ENCODE measurements around the gene DCAF5. TPM values are rescaled to one million over a fixed set of nuclear protein-coding genes. Genes with fewer than 3 reads are reported as not detected.

DCAF5 gene
- total and polyA plus RNA-seq, 2 donors (not counting 1 experiment from before 2014, with no cell fraction given): 62.2 to 65.5 TPM

DNA sequence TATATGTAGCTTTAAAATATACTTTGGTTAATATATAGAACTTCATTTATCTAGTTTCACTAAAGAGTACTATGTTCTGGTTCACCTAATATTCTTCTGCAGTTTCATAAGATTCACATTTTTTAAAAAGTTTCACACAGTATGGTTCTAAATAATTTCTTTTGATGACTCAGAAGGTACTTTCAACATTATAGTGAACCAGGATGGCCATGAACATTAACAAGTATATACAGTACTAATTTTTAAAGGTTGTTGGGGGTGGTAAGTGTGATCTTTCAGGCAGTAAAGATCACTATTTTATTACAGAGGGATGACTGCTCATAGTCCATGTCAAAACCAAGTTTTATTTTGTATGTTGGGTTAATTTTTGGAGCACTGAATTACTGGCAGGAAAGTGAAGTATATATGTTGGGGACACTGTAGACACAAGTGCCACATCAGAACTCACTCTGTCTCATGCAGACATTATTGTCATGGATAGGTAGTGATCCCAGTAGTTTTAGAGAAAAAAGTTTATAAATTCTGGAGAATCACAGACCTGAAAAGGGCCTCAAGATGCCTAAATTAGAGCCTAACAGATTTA, 60.0 kb downstream of the DCAF5 start:
- Mint-ChIP-seq H3K4me1 (no peaks in the 10 kb centered on the region), H3K9me3 (ENCODE audit: insufficient read depth) (no peaks in the 10 kb centered on the region), H3K27me3 (no peaks in the 10 kb centered on the region), H3K4me3 (no peak overlapping the region), H3K27ac (no peak overlapping the region)
- no peak overlapping the region for H3K9ac ChIP-seq (ENCODE audit: low read length)
- intact Hi-C loops (cut with micrococcal nuclease): loop anchor here (5.0 kb wide), 1 partner anchor 1256 kb away; no protein-coding TSS in a partner anchor
- H3K4me3 ChIP-seq (ENCODE audit: control extremely low read depth in 1 of 5, extremely low read depth in 1 of 5, insufficient read depth in 1 of 5, low read depth in 2 of 5, low read length in 4 of 5): no peak overlapping the region
- no peaks in the 10 kb centered on the region for H3K79me2 ChIP-seq (ENCODE audit: control insufficient read depth, insufficient read depth, low read length)
- no peaks in the 10 kb centered on the region for H3K9me3 ChIP-seq (ENCODE audit: control extremely low read depth in 1 of 3, control insufficient read depth in 2 of 3, insufficient read depth in 1 of 3, low read length in 2 of 3)
- no peaks in the 10 kb centered on the region for H3K27me3 ChIP-seq (replicated peaks in 1 of 4; ENCODE audit: control extremely low read depth in 1 of 4, control insufficient read depth in 3 of 4, insufficient read depth in 4 of 4, low read length in 3 of 4)
- no peak for DNase-seq
- ChIA-PET POLR2A (no interaction called here), CTCF (no interaction called here)
- H3K4me1 ChIP-seq (ENCODE audit: control insufficient read depth in 2 of 2, insufficient read depth in 2 of 2, low read length in 2 of 2): no peaks in the 10 kb centered on the region
- H2AFZ ChIP-seq (ENCODE audit: insufficient read depth, low read depth, low read length, poor library complexity, severe bottlenecking): no peak overlapping the region
- H3K27ac ChIP-seq (ENCODE audit: low read length in 2 of 2): no peak overlapping the region
- no peaks in the 10 kb centered on the region for H4K20me1 ChIP-seq (ENCODE audit: control insufficient read depth, insufficient read depth, low read length, poor library complexity, severe bottlenecking)
- TF ChIP-seq, protein P1, sequence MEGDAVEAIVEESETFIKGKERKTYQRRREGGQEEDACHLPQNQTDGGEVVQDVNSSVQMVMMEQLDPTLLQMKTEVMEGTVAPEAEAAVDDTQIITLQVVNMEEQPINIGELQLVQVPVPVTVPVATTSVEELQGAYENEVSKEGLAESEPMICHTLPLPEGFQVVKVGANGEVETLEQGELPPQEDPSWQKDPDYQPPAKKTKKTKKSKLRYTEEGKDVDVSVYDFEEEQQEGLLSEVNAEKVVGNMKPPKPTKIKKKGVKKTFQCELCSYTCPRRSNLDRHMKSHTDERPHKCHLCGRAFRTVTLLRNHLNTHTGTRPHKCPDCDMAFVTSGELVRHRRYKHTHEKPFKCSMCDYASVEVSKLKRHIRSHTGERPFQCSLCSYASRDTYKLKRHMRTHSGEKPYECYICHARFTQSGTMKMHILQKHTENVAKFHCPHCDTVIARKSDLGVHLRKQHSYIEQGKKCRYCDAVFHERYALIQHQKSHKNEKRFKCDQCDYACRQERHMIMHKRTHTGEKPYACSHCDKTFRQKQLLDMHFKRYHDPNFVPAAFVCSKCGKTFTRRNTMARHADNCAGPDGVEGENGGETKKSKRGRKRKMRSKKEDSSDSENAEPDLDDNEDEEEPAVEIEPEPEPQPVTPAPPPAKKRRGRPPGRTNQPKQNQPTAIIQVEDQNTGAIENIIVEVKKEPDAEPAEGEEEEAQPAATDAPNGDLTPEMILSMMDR (IDR thresholded peaks at IDR 0.05): no peak
- TF ChIP-seq EZH2 (IDR thresholded peaks at IDR 0.05; ENCODE audit: borderline replicate concordance, insufficient read depth, low read depth, low read length, poor library complexity, severe bottlenecking): no peak
- ATAC-seq (ENCODE audit: low read depth): no peak
- H3K4me2 ChIP-seq (replicated peaks; ENCODE audit: low read depth, low read length, poor library complexity, severe bottlenecking): no peak overlapping the region
- peaks cover 0 to 44% of the 10 kb centered on the region in 2 experiments for H3K36me3 ChIP-seq (replicated peaks in 1 of 2; ENCODE audit: control extremely low read depth in 1 of 2, control insufficient read depth in 1 of 2, extremely low read depth in 1 of 2, insufficient read depth in 2 of 2, low read length in 1 of 2)

DNA sequence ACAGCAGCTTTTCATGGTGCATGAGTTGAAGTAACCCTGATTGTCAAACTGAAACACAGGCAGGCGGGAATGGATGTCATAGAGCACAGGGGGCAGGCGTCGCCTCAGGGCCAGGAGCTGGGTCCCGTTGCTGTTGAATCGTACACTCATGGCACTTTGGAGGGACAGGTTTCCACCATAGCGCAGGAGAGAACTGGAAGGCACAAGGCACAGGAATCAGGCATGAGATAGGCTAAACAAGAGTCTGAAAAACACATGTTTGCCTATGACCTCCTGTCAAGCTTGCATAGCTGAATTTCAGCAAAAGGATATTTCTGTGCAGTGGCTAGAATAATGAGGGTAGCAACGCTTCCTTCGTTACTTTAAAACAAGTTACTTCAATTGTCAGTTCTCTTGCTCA, 61.2 kb downstream of the DCAF5 start:
- ChIA-PET POLR2A (no interaction called here), CTCF (interaction anchor here (0.7 to 1.8 kb wide), 3 partner anchors 12 to 1158 kb away, joined by 3 to 7 read pairs (median 3); no protein-coding TSS in a partner anchor)
- H3K4me3 Mint-ChIP-seq: no peak overlapping the region
- H3K79me2 ChIP-seq (ENCODE audit: control insufficient read depth, insufficient read depth, low read length): peaks cover under 1% of the 10 kb centered on the region
- no peak overlapping the region for H3K4me2 ChIP-seq (replicated peaks; ENCODE audit: low read depth, low read length, poor library complexity, severe bottlenecking)
- intact Hi-C loops (cut with micrococcal nuclease): loop anchor here (2.0 to 5.0 kb wide), 2 partner anchors 1157 to 1254 kb away; no protein-coding TSS in a partner anchor
- H3K9me3 ChIP-seq (ENCODE audit: control extremely low read depth in 1 of 3, control insufficient read depth in 2 of 3, insufficient read depth in 1 of 3, low read length in 2 of 3): no peaks in the 10 kb centered on the region
- H2AFZ ChIP-seq (ENCODE audit: insufficient read depth, low read depth, low read length, poor library complexity, severe bottlenecking): no peak overlapping the region
- no peaks in the 10 kb centered on the region for H3K27me3 ChIP-seq (replicated peaks in 1 of 4; ENCODE audit: control extremely low read depth in 1 of 4, control insufficient read depth in 3 of 4, insufficient read depth in 4 of 4, low read length in 3 of 4)
- H3K27ac ChIP-seq (ENCODE audit: low read length in 2 of 2): no peak overlapping the region
- no peak for TF ChIP-seq EZH2 (IDR thresholded peaks at IDR 0.05; ENCODE audit: borderline replicate concordance, insufficient read depth, low read depth, low read length, poor library complexity, severe bottlenecking)
- TF ChIP-seq, protein P1 (IDR thresholded peaks at IDR 0.05): no peak
- H3K27ac Mint-ChIP-seq: no peak overlapping the region
- H3K9me3 Mint-ChIP-seq (ENCODE audit: insufficient read depth): no peaks in the 10 kb centered on the region
- DNase-seq: no peak
- ATAC-seq (ENCODE audit: low read depth): no peak
- 94% methylated on average over 6 of the region's 8 CpGs for WGBS (ENCODE audit: insufficient coverage)
- H3K36me3 ChIP-seq (replicated peaks in 1 of 2; ENCODE audit: control extremely low read depth in 1 of 2, control insufficient read depth in 1 of 2, extremely low read depth in 1 of 2, insufficient read depth in 2 of 2, low read length in 1 of 2): peaks cover 0 to 50% of the 10 kb centered on the region in 2 experiments
- H3K9ac ChIP-seq (ENCODE audit: low read length): no peak overlapping the region
- H3K4me3 ChIP-seq (ENCODE audit: control extremely low read depth in 1 of 5, extremely low read depth in 1 of 5, insufficient read depth in 1 of 5, low read depth in 2 of 5, low read length in 4 of 5): no peak overlapping the region
- H4K20me1 ChIP-seq (ENCODE audit: control insufficient read depth, insufficient read depth, low read length, poor library complexity, severe bottlenecking): no peaks in the 10 kb centered on the region
- H3K4me1 ChIP-seq (ENCODE audit: control insufficient read depth in 2 of 2, insufficient read depth in 2 of 2, low read length in 2 of 2): no peaks in the 10 kb centered on the region
- H3K27me3 Mint-ChIP-seq: no peaks in the 10 kb centered on the region
- H3K4me1 Mint-ChIP-seq: no peaks in the 10 kb centered on the region

All from B cell (primary cell).